H1 (cell line): ENCODE measurements around the gene APOC4. TPM values are rescaled to one million over a fixed set of nuclear protein-coding genes. Genes with fewer than 3 reads are reported as not detected.
"Not testable (repeated sequence)": the region's sequence is repeated elsewhere in the genome, so short reads cannot be mapped to it uniquely, and the experiment has no call there.

Experiments used
- CTCF ChIA-PET: fragments of 300-600 bp; sonication (Branson Sonifier 250); formaldehyde crosslinking; loops from one replicate; lab custom pipeline; 2021; ENCODE audit not compliant: partially characterized antibody; lab: Charles Lee
- POLR2A ChIA-PET: fragments of 300-600 bp; sonication (Branson Sonifier 250); formaldehyde crosslinking; loops from one replicate; lab custom pipeline; 2021; ENCODE audit warnings: inconsistent platforms; ENCODE audit not compliant: partially characterized antibody; lab: Charles Lee
- DNase-seq, 2 experiments: peaks; one replicate each; pipeline versions ENCODE4 v3.0.0 to v3.0.0-alpha.2; 2010 to 2022; ENCODE audit warnings: low spot score in 2 of 2, low read depth in 1 of 2, mixed read lengths in 1 of 2
- FAIRE-seq: peaks from 2 replicates; lab custom pipeline; 2011; peaks lifted over from hg19 to GRCh38; lab: Jason Lieb, UNC
- H2AFZ ChIP-seq: 2 replicates; pipeline ENCODE4 v1.8.1; 2012; ENCODE audit warnings: low read length, inconsistent platforms
- H2AK5ac ChIP-seq: 2 replicates; pipeline ENCODE4 v1.6.1; 2013; ENCODE audit warnings: low read depth, low read length
- H2BK120ac ChIP-seq: replicated peaks from 2 replicates; pipeline ENCODE3; 2013; ENCODE audit warnings: low read depth, low read length, inconsistent platforms
- H2BK12ac ChIP-seq: 2 replicates; pipeline ENCODE4 v1.6.1; 2013; ENCODE audit warnings: low read depth, low read length
- H2BK15ac ChIP-seq: 2 replicates; pipeline ENCODE4 v1.6.1; 2013; ENCODE audit warnings: low read length
- H2BK20ac ChIP-seq: 2 replicates; pipeline ENCODE4 v1.6.1; 2013; ENCODE audit warnings: low read length
- H2BK5ac ChIP-seq: 2 replicates; pipeline ENCODE4 v1.6.1; 2013; ENCODE audit warnings: low read depth, low read length
- H3K14ac ChIP-seq: 2 replicates; pipeline ENCODE4 v1.6.1; 2013; ENCODE audit warnings: inconsistent platforms; ENCODE audit not compliant: insufficient read length
- H3K18ac ChIP-seq: 2 replicates; pipeline ENCODE4 v1.6.1; 2013; ENCODE audit warnings: low read length; ENCODE audit errors: extremely low read depth
- H3K23ac ChIP-seq: 2 replicates; pipeline ENCODE4 v1.6.1; 2013; ENCODE audit warnings: inconsistent platforms; ENCODE audit not compliant: insufficient read length
- H3K23me2 ChIP-seq: 2 replicates; pipeline ENCODE4 v1.6.1; 2013; ENCODE audit warnings: low read depth, low read length
- H3K27ac ChIP-seq: 2 replicates; pipeline ENCODE4 v1.6.1; 2011; ENCODE audit warnings: low read depth, low read length, inconsistent platforms
- H3K27me3 ChIP-seq, 4 experiments: replicated peaks in 1 of 4; 1 replicate in 1 of 4; 2 replicates in 3 of 4; pipeline versions ENCODE4 v1.6.1 to v1.8.1; 2011 to 2013; ENCODE audit warnings: low read length in 3 of 4, mild to moderate bottlenecking in 3 of 4, inconsistent platforms in 2 of 4, mixed read lengths in 2 of 4, moderate library complexity in 1 of 4; ENCODE audit not compliant: control insufficient read depth in 3 of 4, insufficient read depth in 3 of 4; ENCODE audit errors: extremely low read depth in 1 of 4
- H3K36me3 ChIP-seq, 4 experiments: 2 replicates each; pipeline versions ENCODE4 v1.6.1 to v1.8.1; 2011 to 2013; ENCODE audit warnings: mild to moderate bottlenecking in 4 of 4, low read length in 3 of 4, moderate library complexity in 2 of 4, control low read depth in 1 of 4, inconsistent platforms in 1 of 4; ENCODE audit not compliant: insufficient read depth in 4 of 4, control insufficient read depth in 2 of 4
- H3K4ac ChIP-seq: replicated peaks from 2 replicates; pipeline ENCODE3; 2013; ENCODE audit warnings: low read length, low read depth, mixed read lengths, inconsistent platforms; ENCODE audit not compliant: insufficient read length
- H3K4me1 ChIP-seq, 4 experiments: replicated peaks in 1 of 4; 1 replicate in 1 of 4; 2 replicates in 3 of 4; pipeline versions ENCODE4 v1.6.1 to v1.8.1; 2011 to 2013; ENCODE audit warnings: low read length in 3 of 4, inconsistent platforms in 2 of 4, mixed read lengths in 1 of 4; ENCODE audit not compliant: insufficient read depth in 4 of 4, control insufficient read depth in 3 of 4
- H3K4me2 ChIP-seq, 2 experiments: 2 replicates each; pipeline versions ENCODE4 v1.6.1 to v1.8.1; 2011 to 2013; ENCODE audit warnings: low read depth in 2 of 2, low read length in 2 of 2, control low read depth in 1 of 2, inconsistent platforms in 1 of 2, mild to moderate bottlenecking in 1 of 2; ENCODE audit not compliant: insufficient read depth in 1 of 2
- H3K4me3 ChIP-seq, 4 experiments: fragments of 200-600, 300-600 bp in 1 of 4; sonication (generic), shearing (Covaris generic), sonication (Bioruptor Twin) in 1 of 4; 2 replicates each; pipeline versions ENCODE4 v1.5.1 to v1.8.1; 2011 to 2016; ENCODE audit warnings: low read length in 4 of 4, low read depth in 3 of 4, control low read depth in 2 of 4, inconsistent platforms in 2 of 4, mild to moderate bottlenecking in 2 of 4, mixed read lengths in 1 of 4, moderate library complexity in 1 of 4; ENCODE audit not compliant: insufficient read depth in 2 of 4; ENCODE audit errors: extremely low read depth in 1 of 4
- H3K56ac ChIP-seq: replicated peaks from 2 replicates; pipeline ENCODE3; 2013; ENCODE audit warnings: low read depth, mild to moderate bottlenecking, mixed read lengths, low read length, inconsistent platforms; ENCODE audit not compliant: insufficient read length
- H3K79me1 ChIP-seq: 2 replicates; pipeline ENCODE4 v1.6.1; 2013; ENCODE audit warnings: low read depth, low read length, control low read depth
- H3K79me2 ChIP-seq, 2 experiments: 2 replicates each; pipeline versions ENCODE4 v1.6.1 to v1.8.1; 2012 to 2013; ENCODE audit warnings: low read length in 2 of 2, mild to moderate bottlenecking in 2 of 2, inconsistent platforms in 1 of 2; ENCODE audit not compliant: insufficient read depth in 2 of 2, control insufficient read depth in 1 of 2
- H3K9ac ChIP-seq, 4 experiments: replicated peaks in 1 of 4; 1 replicate in 1 of 4; 2 replicates in 3 of 4; pipeline versions ENCODE4 v1.6.1 to v1.8.1; 2011 to 2013; ENCODE audit warnings: low read depth in 3 of 4, low read length in 3 of 4, control low read depth in 2 of 4, mild to moderate bottlenecking in 2 of 4, moderate library complexity in 2 of 4, inconsistent platforms in 1 of 4; ENCODE audit errors: extremely low read depth in 1 of 4
- H3K9me3 ChIP-seq, 2 experiments: 2 replicates each; pipeline versions ENCODE4 v1.6.1 to v1.8.1; 2012 to 2013; ENCODE audit warnings: mild to moderate bottlenecking in 2 of 2, moderate library complexity in 2 of 2, control low read depth in 1 of 2, inconsistent platforms in 1 of 2, low read depth in 1 of 2, low read length in 1 of 2, mixed read lengths in 1 of 2; ENCODE audit not compliant: insufficient read depth in 2 of 2
- H4K20me1 ChIP-seq, 2 experiments: replicated peaks in 1 of 2; 2 replicates each; pipeline versions ENCODE3 to v1.8.1; 2011 to 2013; ENCODE audit warnings: inconsistent platforms in 2 of 2, low read length in 2 of 2, mild to moderate bottlenecking in 1 of 2; ENCODE audit not compliant: insufficient read depth in 2 of 2, control insufficient read depth in 1 of 2
- H4K5ac ChIP-seq: 2 replicates; pipeline ENCODE4 v1.6.1; 2013; ENCODE audit warnings: low read length, low read depth, mixed read lengths, inconsistent platforms; ENCODE audit not compliant: insufficient read length
- H4K8ac ChIP-seq: 2 replicates; pipeline ENCODE4 v1.8.0; 2013; ENCODE audit warnings: mild to moderate bottlenecking, moderate library complexity, low read length, inconsistent platforms; ENCODE audit not compliant: insufficient read depth; ENCODE audit errors: extremely low read depth
- H4K91ac ChIP-seq: replicated peaks from 2 replicates; pipeline ENCODE3; 2013; ENCODE audit warnings: low read length, mixed read lengths, inconsistent platforms; ENCODE audit not compliant: insufficient read length
- ASH2L ChIP-seq: fragments of 200-600, 300-600 bp; sonication (generic); IDR thresholded peaks from one replicate; pipeline ENCODE4 v1.7.1; 2017; ENCODE audit warnings: low read length
- CEBPB ChIP-seq: IDR thresholded peaks from 2 replicates; pipeline ENCODE4 v1.6.1; 2012; ENCODE audit warnings: low read depth, low read length
- CHD2 ChIP-seq: IDR thresholded peaks from 2 replicates; pipeline ENCODE4 v1.6.1; 2012; ENCODE audit warnings: low read length, improper control_type of control experiment
- CREB1 ChIP-seq: IDR thresholded peaks from 2 replicates; pipeline ENCODE4 v1.6.1; 2012; ENCODE audit warnings: inconsistent platforms
- KDM4A ChIP-seq: IDR thresholded peaks from one replicate; pipeline ENCODE4 v1.7.1; 2012; ENCODE audit warnings: low read depth, mild to moderate bottlenecking, moderate library complexity, low read length, inconsistent platforms; ENCODE audit not compliant: severe bottlenecking
- NRF1 ChIP-seq: IDR thresholded peaks from 2 replicates; pipeline ENCODE4 v1.6.1; 2011; ENCODE audit warnings: mild to moderate bottlenecking, low read depth, low read length, improper control_type of control experiment
- PHF8 ChIP-seq: fragments of 200-600 bp; sonication (generic); conservative IDR thresholded peaks from 2 replicates; pipeline ENCODE4 v1.7.1; 2012; ENCODE audit warnings: low read depth, mild to moderate bottlenecking, inconsistent platforms, low read length, moderate library complexity
- POLR2A ChIP-seq, 2 experiments: IDR thresholded peaks; 1 replicate in 1 of 2; 2 replicates in 1 of 2; pipeline ENCODE4 v1.6.1; 2011; ENCODE audit warnings: low read depth in 2 of 2, low read length in 2 of 2, mild to moderate bottlenecking in 2 of 2; ENCODE audit errors: control extremely low read depth in 1 of 2
- RFX5 ChIP-seq: IDR thresholded peaks from 2 replicates; pipeline ENCODE4 v1.6.1; 2011; ENCODE audit warnings: low read depth, low read length, improper control_type of control experiment, borderline replicate concordance
- SP1 ChIP-seq: IDR thresholded peaks from 2 replicates; pipeline ENCODE4 v1.6.1; 2011; ENCODE audit warnings: low read depth, low read length
- TBP ChIP-seq: IDR thresholded peaks from 2 replicates; pipeline ENCODE4 v1.6.1; 2011; ENCODE audit warnings: low read depth, low read length, improper control_type of control experiment
- WGBS, 2 experiments: shearing (Covaris generic) in 1 of 2; methylation state at CpG; one replicate each; pipeline versions ENCODE4 v1.1.6 to v1.1.7; 2013 to 2015; ENCODE audit warnings: low lambda C conversion rate in 2 of 2, mixed read lengths in 2 of 2, inconsistent platforms in 1 of 2, low coverage in 1 of 2, missing lambda C conversion rate in 1 of 2; ENCODE audit not compliant: insufficient replicate concordance in 2 of 2, insufficient coverage in 1 of 2, insufficient read length in 1 of 2; ENCODE audit errors: extremely low coverage in 1 of 2, missing lambda C conversion rate in 1 of 2; 5-methylcytosine and 5-hydroxymethylcytosine counted together
- polyA plus RNA-seq, 7 experiments: library from polyadenylated mRNA; depleted of rRNA in 3 of 7; stranded (reverse) in 5 of 7; unstranded in 2 of 7; fragments of >200 nt in 5 of 7; fragments of 200-250 nt in 2 of 7; gene quantifications; 1 replicate in 5 of 7; 2 replicates in 1 of 7; 4 replicates in 1 of 7; pipeline versions ENCODE4 v1.2.1 to v1.2.3, GENCODE V29; 2011 to 2013; ENCODE audit warnings: missing spikeins in 2 of 7, mixed read lengths in 2 of 7
- total RNA-seq: library from RNA; stranded (reverse); fragmentation: NEBNext Ultra II Directional; extraction: Animal tissue kit (Norgen Biotek cat#: 25700); gene quantifications from 2 replicates; pipeline ENCODE4 v1.2.1, GENCODE V29; 2021

The APOC4 gene
- total and polyA plus RNA-seq, 2 of the 8 experiments (the other 6 are each of a cell fraction or from before 2014, with no cell fraction given), result not detected

GRCh38 chr19:44914433-44915206 is 27.4 kb upstream of the APOC4 start, which contains the start of gene APOC1:
Gene APOC1, plus strand, starts transcription at chr19:44914608. Its CDS starts 284 bp downstream, at chr19:44914892.
- Histone ChIP-seq H2AFZ (peak within 1 kb of the TSS; percentile 79), H4K5ac (peak within 1 kb of the TSS; percentile 27), H3K4ac (peak within 1 kb of the TSS; percentile 46), H2BK12ac (peak within 1 kb of the TSS; percentile 75; the same call in 1 of the 2 replicates), H3K18ac (peak within 1 kb of the TSS; percentile 95), H2AK5ac (0 out of 2 replicates have a peak within 1 kb of the TSS, but pooled peaks have one; percentile 48), H3K27ac (peak within 1 kb of the TSS; percentile 71), H2BK15ac (peak within 1 kb of the TSS; percentile 97; the same call in 1 of the 2 replicates), H3K9ac (peak within 1 kb of the TSS in 3 of 4 experiments; percentile 35 to 91 (median 71); a peak in 6 of 7 replicates), H3K56ac (peak within 1 kb of the TSS; percentile 74), H2BK5ac (peak within 1 kb of the TSS; percentile 83), H4K91ac (peak within 1 kb of the TSS; percentile 36), H3K4me1 (peaks cover 4 to 17% (median 6%) of the 10 kb centered on the region in 4 experiments), H3K4me3 (peak within 1 kb of the TSS; percentile 41 to 76 (median 56)), H2BK20ac (0 out of 2 replicates have a peak within 1 kb of the TSS, but pooled peaks have one; percentile 61), H3K4me2 (peak within 1 kb of the TSS; percentile 70 to 89)
- H3K23ac ChIP-seq, H3K79me1 ChIP-seq, H3K27me3 ChIP-seq, H2BK120ac ChIP-seq, H3K14ac ChIP-seq, H3K9me3 ChIP-seq, H3K23me2 ChIP-seq, H3K36me3 ChIP-seq, H4K8ac ChIP-seq, H4K20me1 ChIP-seq, H3K79me2 ChIP-seq: not testable (repeated sequence)
- peak; percentile 27; the same call in 1 of the 2 replicates for TF ChIP-seq PHF8
- peak; percentile 12; the same call in 1 of the 2 replicates for TF ChIP-seq NRF1
- TF ChIP-seq SP1, result peak; percentile 82
- peak; percentile 47 for TF ChIP-seq KDM4A
- peak; percentile 16 for TF ChIP-seq ASH2L
- peak; percentile 57 to 69 for TF ChIP-seq POLR2A (IDR thresholded peaks at IDR 0.05; ENCODE audit: control extremely low read depth in 1 of 2, low read depth in 2 of 2, low read length in 2 of 2)
- TF ChIP-seq CREB1, result peak; percentile 96
- TF ChIP-seq CHD2, result peak; percentile 83
- peak; percentile 95 for TF ChIP-seq RFX5
- TF ChIP-seq CEBPB, result peak; percentile 60; the same call in 1 of the 2 replicates
- 0 out of 2 replicates have a peak, but pooled peaks have one; percentile 12 for TF ChIP-seq TBP
- DNase-seq (peak; percentile 53 to 93), FAIRE-seq (peak; percentile 24)
- WGBS, 2 experiments, result 2% methylated on average over 18 of the region's 28 CpGs; no CpG with 5 or more reads in 1 of the 2 experiments
- ChIA-PET CTCF (interaction anchor here (0.8 to 4.4 kb wide), 3 partner anchors 9 to 38 kb away, joined by 3 to 13 read pairs (median 6); partner anchors contain the start of gene APOE), POLR2A (interaction anchor here (0.7 to 4.9 kb wide), 6 partner anchors 10 to 40 kb away, joined by 3 to 50 read pairs (median 6); partner anchors contain the start of genes APOE and CLPTM1)
